Measurements from ENCODE around the gene RSPH1. TPM values are rescaled to one million over a fixed set of nuclear protein-coding genes. Genes with fewer than 3 reads are reported as not detected.

RSPH1 gene
- total RNA-seq, 1 experiment from 2014 or later: 0.31 TPM

- Histone ChIP-seq H3K27ac (ENCODE audit: insufficient read length, low read depth, low read length) (no peak overlapping the region), H3K56ac (ENCODE audit: insufficient read length, low read depth, low read length) (no peak overlapping the region), H3K4me1 (ENCODE audit: insufficient read depth, low read length) (no peaks in the 10 kb centered on the region), H3K18ac (ENCODE audit: insufficient read length, low read depth, low read length) (no peak overlapping the region), H3K9me3 (ENCODE audit: control insufficient read depth, low read depth, low read length) (no peaks in the 10 kb centered on the region), H2AK5ac (ENCODE audit: insufficient read length, low read length) (no peak overlapping the region), H2BK12ac (ENCODE audit: insufficient read length, low read depth, low read length) (no peak overlapping the region), H3K4me2 (ENCODE audit: insufficient read depth, insufficient read length, low read length) (no peak overlapping the region), H3K79me2 (ENCODE audit: insufficient read depth, low read length) (no peaks in the 10 kb centered on the region), H3K23me2 (ENCODE audit: insufficient read length, low read depth, low read length, poor library complexity, severe bottlenecking) (no peaks in the 10 kb centered on the region), H3T11ph (ENCODE audit: low read length) (no peak overlapping the region), H2AFZ (ENCODE audit: low read length) (no peak overlapping the region), H4K8ac (replicated peaks; ENCODE audit: insufficient read length, low read depth, low read length) (no peak overlapping the region), H4K20me1 (ENCODE audit: control insufficient read depth, insufficient read depth, insufficient read length) (no peaks in the 10 kb centered on the region), H2BK20ac (ENCODE audit: low read depth, low read length, poor library complexity, severe bottlenecking) (no peak overlapping the region), H4K5ac (ENCODE audit: insufficient read length, low read depth, low read length) (no peak overlapping the region), H3K79me1 (ENCODE audit: insufficient read depth, low read depth, low read length, poor library complexity, severe bottlenecking) (no peaks in the 10 kb centered on the region), H2BK15ac (ENCODE audit: low read depth, low read length) (no peak overlapping the region), H3K23ac (ENCODE audit: insufficient read length, low read depth, low read length) (no peak overlapping the region), H3K9ac (ENCODE audit: extremely low read depth, insufficient read length, low read length) (no peak overlapping the region), H4K91ac (ENCODE audit: insufficient read length, low read depth, low read length) (no peak overlapping the region), H3K4ac (ENCODE audit: low read depth, low read length) (no peak overlapping the region), H2BK120ac (ENCODE audit: low read depth, low read length, poor library complexity, severe bottlenecking) (no peak overlapping the region), H2BK5ac (ENCODE audit: insufficient read length, low read length) (no peak overlapping the region), H3K27me3 (ENCODE audit: insufficient read depth, low read length) (no peaks in the 10 kb centered on the region), H3K14ac (ENCODE audit: insufficient read depth, low read length) (no peak overlapping the region)
- no peak overlapping the region for H3K4me3 Mint-ChIP-seq
- H3K9me3 Mint-ChIP-seq: peaks cover under 1 to 2% of the 10 kb centered on the region in 2 experiments; a peak in 4 of 5 replicates
- H3K27ac Mint-ChIP-seq: no peak overlapping the region; a peak in 2 of 7 replicates
- H3K27me3 Mint-ChIP-seq (ENCODE audit: low read depth): peaks cover 1% of the 10 kb centered on the region; the same call in 1 of the 2 replicates
- DNase-seq: no peak
- WGBS (ENCODE audit: extremely low coverage, insufficient read length, low lambda C conversion rate): no CpG with 5 or more reads among the region's 18 CpGs
- H3K36me3 Mint-ChIP-seq (ENCODE audit: insufficient read depth in 1 of 3, low read depth in 3 of 3): peaks cover 0 to under 1% (median 0%) of the 10 kb centered on the region in 3 experiments; a peak in 1 of 7 replicates
- H3K4me1 Mint-ChIP-seq: peaks cover 14 to 17% of the 10 kb centered on the region in 2 experiments
- no peak for TF ChIP-seq CTCF (conservative IDR thresholded peaks at IDR 0.05)
These were observed 42.6 kb downstream of the RSPH1 start for GRCh38 chr21:42453224-42453985.

All from H9 (cell line).